Left forelimb (tissue), 1 donor: Measurements from ENCODE around the gene GM2A.
"Not testable (repeated sequence)": the region's sequence is repeated elsewhere in the genome, so short reads cannot be mapped to it uniquely, and the experiment has no call there.

Experiments used
- DNase-seq: peaks from one replicate; pipeline ENCODE4 v3.0.0-alpha.2; 2018; ENCODE audit warnings: low spot score

GM2A gene

GRCh38 chr5:151288180-151288579 lies 35.2 kb downstream of the GM2A start:
- DNase-seq, result no peak

- DNase-seq, result no peak
Observed at GRCh38 chr5:151293624-151294023, 40.6 kb downstream of the GM2A start.

GRCh38 chr5:151295138-151295537 lies 42.2 kb downstream of the GM2A start:
- no peak for DNase-seq

GRCh38 chr5:151295791-151296477 lies 42.9 kb downstream of the GM2A start:
- no peak for DNase-seq

- no peak for DNase-seq
Observed at GRCh38 chr5:151296478-151296830, 43.5 kb downstream of the GM2A start.

GRCh38 chr5:151296974-151297373 lies 44.0 kb downstream of the GM2A start:
- DNase-seq, result no peak

GRCh38 chr5:151298063-151298855 lies 45.3 kb downstream of the GM2A start:
- no peak for DNase-seq

GRCh38 chr5:151303666-151304065 lies 50.7 kb downstream of the GM2A start, which contains the start of gene SLC36A3:
Gene SLC36A3 (minus strand): TSS chr5:151303766. CDS start chr5:151303354, 412 bp downstream.
- no peak for DNase-seq

GRCh38 chr5:151309266-151309665 lies 56.3 kb downstream of the GM2A start:
- not testable (repeated sequence) for DNase-seq

- not testable (repeated sequence) for DNase-seq
Observed at GRCh38 chr5:151309821-151310220, 56.8 kb downstream of the GM2A start.

GRCh38 chr5:151310932-151311331 lies 57.9 kb downstream of the GM2A start:
- DNase-seq, result no peak

- DNase-seq, result no peak
Observed at GRCh38 chr5:151312756-151313324, 59.9 kb downstream of the GM2A start.

GRCh38 chr5:151313357-151313756 lies 60.4 kb downstream of the GM2A start:
- DNase-seq, result no peak

GRCh38 chr5:151315998-151316597 lies 63.1 kb downstream of the GM2A start:
- no peak for DNase-seq

- no peak for DNase-seq
Observed at GRCh38 chr5:151317871-151318270, 64.9 kb downstream of the GM2A start.

- DNase-seq, result no peak
Observed at GRCh38 chr5:151318850-151319732, 66.1 kb downstream of the GM2A start.
